8988T (cell line): ENCODE measurements around the gene ATXN1.

ENCODE experiments used
- DNase-seq: peaks from one replicate; pipeline ENCODE4 v3.0.0; 2011

The ATXN1 gene

GRCh38 chr6:16782278-16782677 is 21.0 kb upstream of the ATXN1 start:
- no peak for DNase-seq

- no peak for DNase-seq
These were observed 20.3 kb upstream of the ATXN1 start for GRCh38 chr6:16781348-16782169.

GRCh38 chr6:16778521-16778920 is 17.3 kb upstream of the ATXN1 start:
- no peak for DNase-seq

GRCh38 chr6:16777794-16778193 is 16.5 kb upstream of the ATXN1 start:
- DNase-seq = no peak

- DNase-seq = no peak
These were observed 15.2 kb upstream of the ATXN1 start for GRCh38 chr6:16776394-16777017.

- DNase-seq = no peak
These were observed 13.2 kb upstream of the ATXN1 start for GRCh38 chr6:16774437-16774836.

- no peak for DNase-seq
These were observed 12.1 kb upstream of the ATXN1 start for GRCh38 chr6:16773362-16773761.

GRCh38 chr6:16770701-16771569 is 9.7 kb upstream of the ATXN1 start:
- peak; percentile 37 for DNase-seq

- no peak for DNase-seq
These were observed 8.7 kb upstream of the ATXN1 start for GRCh38 chr6:16769986-16770376.

- DNase-seq = no peak
These were observed 8.1 kb upstream of the ATXN1 start for GRCh38 chr6:16769131-16769985.

GRCh38 chr6:16768477-16768830 is 7.2 kb upstream of the ATXN1 start:
- DNase-seq = no peak

GRCh38 chr6:16767765-16768476 is 6.7 kb upstream of the ATXN1 start:
- DNase-seq = no peak

- DNase-seq = no peak
These were observed 5.8 kb upstream of the ATXN1 start for GRCh38 chr6:16766836-16767745.

- DNase-seq = no peak
These were observed 4.8 kb upstream of the ATXN1 start for GRCh38 chr6:16766043-16766536.

- DNase-seq = no peak
These were observed 4.0 kb upstream of the ATXN1 start for GRCh38 chr6:16765235-16765634.

GRCh38 chr6:16764188-16764950 is 3.1 kb upstream of the ATXN1 start:
- DNase-seq = no peak

GRCh38 chr6:16762550-16763477 is 1.6 kb upstream of the ATXN1 start:
- DNase-seq = peak; percentile 38

- DNase-seq = peak; percentile 34
These were observed 949 bp upstream of the ATXN1 start for GRCh38 chr6:16762268-16762549.
